K562 treated with DMSO at 1 percent for 4 hours (cell line): ENCODE results near the gene KCNAB2. TPM values are rescaled to one million over a fixed set of nuclear protein-coding genes. Genes with fewer than 3 reads are reported as not detected.

Source experiments
- total RNA-seq: library from RNA; unstranded; fragments of 300-600 nt; gene quantifications from 2 replicates; pipeline ENCODE4 v1.2.3, GENCODE V29; 2022; ENCODE audit not compliant: insufficient read depth

KCNAB2 gene
- 21.3 and 21.8 TPM in 2 replicates for total RNA-seq

DNA sequence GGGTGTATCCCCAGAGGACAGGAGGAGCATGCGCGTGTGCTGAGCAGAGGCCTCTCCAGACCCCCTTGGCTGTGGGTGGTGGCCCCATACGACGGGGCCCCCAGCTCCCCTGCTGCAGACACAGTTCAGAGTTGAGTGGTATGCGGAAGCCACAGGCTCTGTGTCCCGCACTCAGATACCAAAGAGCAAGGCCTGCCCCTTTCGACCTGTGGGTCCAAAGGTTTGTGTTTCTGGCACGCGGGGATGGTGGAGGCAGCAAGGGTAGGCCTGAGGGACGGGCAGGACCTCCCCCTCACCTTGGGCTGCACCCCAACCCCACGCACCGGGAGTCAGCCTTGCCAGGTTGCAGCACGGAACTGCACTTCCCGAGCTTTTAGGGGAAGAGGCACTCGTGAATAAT, at the start of gene KCNAB2:
KCNAB2 (plus strand) TSS at position 328 of the 400 bp plus-strand sequence. CDS start 5,649 bp downstream, outside the sequence.

Other genes with a start within 250 kb of the KCNAB2 start
- gene NPHP4, start 53.5 kb upstream of the KCNAB2 start, total RNA-seq = 12.3 and 16.2 TPM in 2 replicates
- gene CHD5, start 134.4 kb downstream of the KCNAB2 start, total RNA-seq = 0.28 and 0.38 TPM in 2 replicates
- gene RPL22, start 153.7 kb downstream of the KCNAB2 start, total RNA-seq = 398 and 406 TPM in 2 replicates
- 5.6 and 7.5 TPM in 2 replicates for gene RNF207, start 160.2 kb downstream of the KCNAB2 start, total RNA-seq
- 52.3 and 60.0 TPM in 2 replicates for gene ICMT, start 190.1 kb downstream of the KCNAB2 start, total RNA-seq
- not detected in 2 replicates for gene HES3, start 198.3 kb downstream of the KCNAB2 start, total RNA-seq
- gene GPR153, start 215.2 kb downstream of the KCNAB2 start, total RNA-seq = 0.57 and 0.76 TPM in 2 replicates